ENCODE data around the gene CCDC127. TPM values are rescaled to one million over a fixed set of nuclear protein-coding genes. Genes with fewer than 3 reads are reported as not detected.
"Not testable (repeated sequence)": the region's sequence is repeated elsewhere in the genome, so short reads cannot be mapped to it uniquely, and the experiment has no call there.

Gene CCDC127
- total RNA-seq, 2 donors from 2014 or later: 2.7 to 7.8 TPM

- Histone ChIP-seq H3K27ac (no peak overlapping the region), H3K9me3 (no peaks in the 10 kb centered on the region), H3K36me3 (peaks cover 62% of the 10 kb centered on the region), H3K4me3 (no peak overlapping the region), H3K27me3 (replicated peaks; ENCODE audit: insufficient read depth) (no peaks in the 10 kb centered on the region), H3K4me1 (ENCODE audit: control insufficient read depth in 1 of 2, low read depth in 2 of 2) (no peaks in the 10 kb centered on the region)
- no peak for TF ChIP-seq CTCF (IDR thresholded peaks at IDR 0.05)
- DNase-seq (ENCODE audit: low spot score) (no peak), ATAC-seq (ENCODE audit: insufficient number of reproducible peaks, low FRiP score, low read depth) (no peak)
Observed at GRCh38 chr5:228886-229285, 10.9 kb upstream of the CCDC127 start.

GRCh38 chr5:227375-227774 lies 9.4 kb upstream of the CCDC127 start:
- not testable (repeated sequence) for ATAC-seq (ENCODE audit: insufficient number of reproducible peaks, low FRiP score, low read depth); DNase-seq (ENCODE audit: low spot score); H3K27ac ChIP-seq; H3K4me3 ChIP-seq; H3K9me3 ChIP-seq; H3K27me3 ChIP-seq (replicated peaks; ENCODE audit: insufficient read depth)
- Histone ChIP-seq H3K4me1 (ENCODE audit: control insufficient read depth in 1 of 2, low read depth in 2 of 2) (peaks cover 9 to 11% of the 10 kb centered on the region in 2 donors), H3K36me3 (peaks cover 56% of the 10 kb centered on the region)

GRCh38 chr5:225334-225733 lies 7.4 kb upstream of the CCDC127 start:
- ATAC-seq (ENCODE audit: insufficient number of reproducible peaks, low FRiP score, low read depth) (no peak), DNase-seq (ENCODE audit: low spot score) (no peak)
- no peak overlapping the region for H3K27ac ChIP-seq
- H3K36me3 ChIP-seq: peaks cover 53% of the 10 kb centered on the region
- no peaks in the 10 kb centered on the region for H3K27me3 ChIP-seq (replicated peaks; ENCODE audit: insufficient read depth)
- no peak overlapping the region for H3K4me3 ChIP-seq
- no peak for TF ChIP-seq CTCF (IDR thresholded peaks at IDR 0.05)
- H3K9me3 ChIP-seq: no peaks in the 10 kb centered on the region
- H3K4me1 ChIP-seq (ENCODE audit: control insufficient read depth in 1 of 2, low read depth in 2 of 2): peaks cover 9 to 25% of the 10 kb centered on the region in 2 donors

GRCh38 chr5:223791-224190 lies 5.8 kb upstream of the CCDC127 start:
- Histone ChIP-seq H3K27ac (no peak overlapping the region), H3K9me3 (no peaks in the 10 kb centered on the region), H3K4me3 (no peak overlapping the region), H3K27me3 (replicated peaks; ENCODE audit: insufficient read depth) (no peaks in the 10 kb centered on the region), H3K36me3 (peaks cover 42% of the 10 kb centered on the region), H3K4me1 (ENCODE audit: control insufficient read depth in 1 of 2, low read depth in 2 of 2) (peaks cover 9 to 36% of the 10 kb centered on the region in 2 donors)
- ATAC-seq (ENCODE audit: insufficient number of reproducible peaks, low FRiP score, low read depth) (no peak), DNase-seq (ENCODE audit: low spot score) (no peak)
- TF ChIP-seq CTCF (IDR thresholded peaks at IDR 0.05): no peak

- H3K36me3 ChIP-seq: peaks cover 38% of the 10 kb centered on the region
- not testable (repeated sequence) for ATAC-seq (ENCODE audit: insufficient number of reproducible peaks, low FRiP score, low read depth); H3K27me3 ChIP-seq (replicated peaks; ENCODE audit: insufficient read depth); H3K4me3 ChIP-seq; DNase-seq (ENCODE audit: low spot score); H3K27ac ChIP-seq; H3K9me3 ChIP-seq
- peaks cover 9 to 36% of the 10 kb centered on the region in 2 donors for H3K4me1 ChIP-seq (ENCODE audit: control insufficient read depth in 1 of 2, low read depth in 2 of 2)
Observed at GRCh38 chr5:222951-223715, 5.2 kb upstream of the CCDC127 start.

GRCh38 chr5:219991-220390 lies 2.0 kb upstream of the CCDC127 start:
- no peaks in the 10 kb centered on the region for H3K27me3 ChIP-seq (replicated peaks; ENCODE audit: insufficient read depth)
- H3K4me3 ChIP-seq: peak overlapping the region; percentile 99
- no peak for ATAC-seq (ENCODE audit: insufficient number of reproducible peaks, low FRiP score, low read depth)
- DNase-seq (ENCODE audit: low spot score): no peak
- H3K4me1 ChIP-seq (ENCODE audit: control insufficient read depth in 1 of 2, low read depth in 2 of 2): peaks cover 9 to 42% of the 10 kb centered on the region in 2 donors
- peaks cover 10% of the 10 kb centered on the region for H3K36me3 ChIP-seq
- H3K27ac ChIP-seq: no peak overlapping the region
- no peaks in the 10 kb centered on the region for H3K9me3 ChIP-seq
- no peak for TF ChIP-seq CTCF (IDR thresholded peaks at IDR 0.05)
